Fibroblast of skin of left quadriceps (primary cell): ENCODE results near the gene CIDEA.

Experiments
- DNase-seq, 2 experiments: peaks; one replicate each; pipeline ENCODE4 v3.0.0-alpha.2; 2013; ENCODE audit warnings: low read depth in 2 of 2

CIDEA gene

DNA sequence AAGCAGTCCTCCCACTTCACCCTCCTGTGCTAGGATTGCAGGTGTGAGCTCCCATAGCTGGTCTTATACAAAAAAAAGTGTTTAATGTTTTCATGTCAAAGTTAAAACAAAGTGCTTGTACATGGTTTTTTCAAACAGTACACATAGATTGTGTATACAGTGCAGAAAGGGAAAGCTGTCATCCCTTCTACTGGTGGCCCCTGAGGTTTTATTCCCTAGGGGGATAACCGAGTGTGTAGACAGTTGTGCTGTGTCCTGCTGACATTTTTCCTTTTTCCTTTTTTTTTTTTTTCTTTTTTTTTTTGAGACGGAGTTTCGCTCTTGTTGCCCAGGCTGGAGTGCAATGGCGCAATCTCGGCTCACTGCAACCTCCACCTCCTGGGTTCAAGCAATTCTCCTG is 64.7 kb downstream of the CIDEA start:
- no peak for DNase-seq

DNA sequence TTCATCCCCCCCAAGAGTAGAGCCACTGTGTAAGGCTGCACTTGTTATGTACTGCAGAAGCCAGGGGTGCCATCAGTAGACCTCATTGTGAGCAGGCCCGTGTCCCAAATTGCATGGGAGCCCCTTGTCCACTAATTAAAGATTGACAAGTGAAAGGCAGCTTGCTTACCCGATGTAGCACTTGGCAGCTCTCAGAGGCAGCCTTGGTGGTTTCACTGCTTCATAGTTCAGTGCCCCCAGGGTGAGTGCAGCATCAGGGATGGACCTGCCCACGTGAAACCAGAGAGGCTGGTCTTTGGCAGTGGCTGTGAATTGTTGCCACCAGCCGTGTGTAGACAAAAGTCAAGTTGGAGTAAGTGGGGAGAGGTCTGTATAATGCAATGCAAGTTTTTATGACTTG is 67.2 kb downstream of the CIDEA start:
- no peak for DNase-seq

DNA sequence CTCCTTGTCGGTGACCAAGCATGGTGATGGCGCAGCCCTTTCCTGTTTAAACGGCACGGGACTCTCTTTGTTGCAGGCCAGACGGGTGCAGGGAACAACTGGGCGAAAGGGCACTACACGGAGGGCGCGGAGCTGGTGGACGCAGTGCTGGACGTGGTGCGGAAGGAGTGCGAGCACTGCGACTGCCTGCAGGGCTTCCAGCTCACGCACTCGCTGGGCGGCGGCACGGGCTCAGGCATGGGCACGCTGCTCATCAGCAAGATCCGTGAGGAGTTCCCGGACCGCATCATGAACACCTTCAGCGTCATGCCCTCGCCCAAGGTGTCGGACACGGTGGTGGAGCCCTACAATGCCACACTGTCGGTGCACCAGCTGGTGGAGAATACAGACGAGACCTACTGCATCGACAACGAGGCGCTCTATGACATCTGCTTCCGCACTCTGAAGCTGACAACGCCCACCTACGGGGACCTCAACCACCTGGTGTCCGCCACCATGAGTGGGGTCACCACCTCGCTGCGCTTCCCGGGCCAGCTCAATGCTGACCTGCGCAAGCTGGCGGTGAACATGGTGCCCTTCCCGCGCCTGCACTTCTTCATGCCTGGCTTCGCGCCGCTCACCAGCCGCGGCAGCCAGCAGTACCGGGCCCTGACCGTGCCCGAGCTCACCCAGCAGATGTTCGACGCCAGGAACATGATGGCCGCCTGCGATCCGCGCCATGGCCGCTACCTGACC is 71.0 kb downstream of the CIDEA start:
- DNase-seq: no peak

DNA sequence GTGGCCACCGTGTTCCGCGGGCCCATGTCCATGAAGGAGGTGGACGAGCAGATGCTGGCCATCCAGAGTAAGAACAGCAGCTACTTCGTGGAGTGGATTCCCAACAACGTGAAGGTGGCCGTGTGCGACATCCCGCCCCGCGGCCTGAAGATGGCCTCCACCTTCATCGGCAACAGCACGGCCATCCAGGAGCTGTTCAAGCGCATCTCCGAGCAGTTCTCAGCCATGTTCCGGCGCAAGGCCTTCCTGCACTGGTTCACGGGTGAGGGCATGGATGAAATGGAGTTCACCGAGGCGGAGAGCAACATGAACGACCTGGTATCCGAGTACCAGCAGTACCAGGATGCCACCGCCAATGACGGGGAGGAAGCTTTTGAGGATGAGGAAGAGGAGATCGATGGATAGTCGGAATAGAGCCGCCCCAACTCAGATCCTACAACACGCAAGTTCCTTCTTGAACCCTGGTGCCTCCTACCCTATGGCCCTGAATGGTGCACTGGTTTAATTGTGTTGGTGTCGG is 71.6 kb downstream of the CIDEA start:
- no peak for DNase-seq

DNA sequence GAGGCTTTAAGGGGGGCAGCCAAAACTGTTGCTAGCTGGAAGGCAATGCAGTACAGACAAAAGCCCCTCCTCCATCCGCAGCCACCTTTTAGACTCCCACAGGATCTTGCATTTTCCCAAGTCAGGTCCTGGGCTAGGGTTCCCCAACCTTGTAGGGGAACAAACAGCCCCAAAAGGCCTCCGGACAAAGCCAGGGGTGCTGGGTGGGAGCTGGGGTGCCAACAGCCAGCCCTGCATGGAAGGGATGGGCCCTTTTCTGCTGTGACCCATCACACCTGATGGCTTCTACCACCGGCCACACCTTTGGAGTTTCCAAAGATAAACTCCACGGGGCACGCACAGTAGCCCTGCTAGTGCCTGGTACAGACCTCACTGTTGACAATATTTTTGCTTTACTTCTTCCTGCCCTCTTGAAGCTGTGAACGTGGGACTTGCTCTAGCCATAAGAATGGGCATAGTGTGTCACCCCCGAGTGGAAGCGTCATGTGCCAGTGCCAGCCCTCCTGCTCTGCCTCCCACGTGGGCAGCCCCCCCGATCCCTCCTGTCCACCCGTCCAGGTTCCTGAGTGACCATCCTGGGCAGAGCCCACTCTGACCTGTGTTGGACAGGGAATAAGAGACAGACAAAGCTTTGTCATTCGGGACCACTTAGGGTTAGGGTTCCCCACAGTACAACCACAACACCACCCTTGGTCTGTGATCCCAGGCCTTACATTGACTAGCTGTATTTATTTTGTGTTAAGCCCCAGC is 72.7 kb downstream of the CIDEA start:
- DNase-seq: no peak
